Right lobe of liver (tissue), 6 donors: ENCODE data around the gene FOXRED2. TPM values are rescaled to one million over a fixed set of nuclear protein-coding genes. Genes with fewer than 3 reads are reported as not detected.
A peak's percentile ranks its signal among the peaks of the same experiment; 100 is the strongest.

Experiments
- ATAC-seq, 4 donors: fragments of 200-7000 bp; cut with Tn5 transposase; one replicate each; pipeline ENCODE4 v1.9.1; 2020; ENCODE audit warnings: mild to moderate bottlenecking in 4 of 4, moderate library complexity in 4 of 4
- DNase-seq, 3 donors: peaks; one replicate each; pipeline ENCODE4 v3.0.0-alpha.2; 2020
- H3K27ac ChIP-seq, 3 donors: fragments of 200-600 bp; one replicate each; pipeline ENCODE4 v1.8.0; 2022
- H3K27me3 ChIP-seq, 2 donors: fragments of 200-600 bp; one replicate each; pipeline ENCODE4 v1.8.0; 2022
- H3K36me3 ChIP-seq, 4 donors: fragments of 200-600 bp; sonication (generic) in 1 of 4; one replicate each; pipeline versions ENCODE4 v1.5.1 to v1.8.0; 2017 to 2022; ENCODE audit warnings: control low read depth in 1 of 4
- H3K4me1 ChIP-seq, 4 donors: fragments of 200-600 bp; sonication (generic) in 1 of 4; one replicate each; pipeline versions ENCODE4 v1.5.1 to v1.8.0; 2017 to 2022; ENCODE audit warnings: control low read depth in 1 of 4
- H3K4me3 ChIP-seq, 3 donors: fragments of 200-600 bp; one replicate each; pipeline ENCODE4 v1.8.0; 2022
- H3K9me3 ChIP-seq, 4 donors: fragments of 200-600 bp; sonication (generic) in 1 of 4; one replicate each; pipeline versions ENCODE4 v1.5.1 to v1.8.0; 2017 to 2022; ENCODE audit warnings: control low read depth in 1 of 4
- POLR2A ChIP-seq: fragments of 450-650 bp; IDR thresholded peaks from one replicate; pipeline ENCODE4 v1.6.1; 2017; ENCODE audit warnings: antibody characterized with exemption, mild to moderate bottlenecking
- WGBS: methylation state at CpG from one replicate; pipeline ENCODE4 v1.1.6; 2018; ENCODE audit warnings: low coverage, low lambda C conversion rate; ENCODE audit not compliant: insufficient coverage; ENCODE audit errors: missing lambda C conversion rate; 5-methylcytosine and 5-hydroxymethylcytosine counted together
- intact Hi-C, 2 donors: fragments of 100-400 bp; cut with DNase I; formaldehyde crosslinking; loops; one replicate each; pipeline versions ENCODE4 v1.11.2 to v1.14.1; 2022
- long read RNA-seq: library from polyadenylated mRNA; unstranded; transcript quantifications from one replicate; pipeline ENCODE4 v2.0.0, GENCODE V29; 2019
- total RNA-seq, 6 experiments: library from RNA; depleted of rRNA in 2 of 6; stranded (reverse); fragments of >200 nt in 2 of 6; fragmentation: NEBNext Ultra II Directional in 3 of 6; extraction: Animal tissue kit (Norgen Biotek cat#: 25700) in 3 of 6; gene quantifications; one replicate each; pipeline versions ENCODE4 v1.1.0 to v1.2.4, GENCODE V29; 2016 to 2023
- TF ChIP-seq, protein P1 (sequence below), 4 donors: fragments of 200-600 bp in 3 of 4; fragments of 450-650 bp in 1 of 4; IDR thresholded peaks; one replicate each; pipeline versions ENCODE4 v1.5.1 to v1.8.0; 2016 to 2022; ENCODE audit warnings: antibody characterized with exemption in 4 of 4, mild to moderate bottlenecking in 2 of 4
- donor health status: DM: no; HTN: yes; CAD: no.
- donor health status: DM: no; HTN: no; CAD: no.
- donor health status: DM: no; HTN: no; CAD: no.
- donor health status: DM: no; HTN: yes; CAD: no.
- donor health status: DM: no; HTN: yes; CAD: no.

The FOXRED2 gene
- total RNA-seq, result 10 to 100 TPM in 4 of 6 experiments, 1 to 10 TPM in 2; 9.6 to 14.0 (median 11.8) TPM
- long read RNA-seq, result 0 reads

DNA sequence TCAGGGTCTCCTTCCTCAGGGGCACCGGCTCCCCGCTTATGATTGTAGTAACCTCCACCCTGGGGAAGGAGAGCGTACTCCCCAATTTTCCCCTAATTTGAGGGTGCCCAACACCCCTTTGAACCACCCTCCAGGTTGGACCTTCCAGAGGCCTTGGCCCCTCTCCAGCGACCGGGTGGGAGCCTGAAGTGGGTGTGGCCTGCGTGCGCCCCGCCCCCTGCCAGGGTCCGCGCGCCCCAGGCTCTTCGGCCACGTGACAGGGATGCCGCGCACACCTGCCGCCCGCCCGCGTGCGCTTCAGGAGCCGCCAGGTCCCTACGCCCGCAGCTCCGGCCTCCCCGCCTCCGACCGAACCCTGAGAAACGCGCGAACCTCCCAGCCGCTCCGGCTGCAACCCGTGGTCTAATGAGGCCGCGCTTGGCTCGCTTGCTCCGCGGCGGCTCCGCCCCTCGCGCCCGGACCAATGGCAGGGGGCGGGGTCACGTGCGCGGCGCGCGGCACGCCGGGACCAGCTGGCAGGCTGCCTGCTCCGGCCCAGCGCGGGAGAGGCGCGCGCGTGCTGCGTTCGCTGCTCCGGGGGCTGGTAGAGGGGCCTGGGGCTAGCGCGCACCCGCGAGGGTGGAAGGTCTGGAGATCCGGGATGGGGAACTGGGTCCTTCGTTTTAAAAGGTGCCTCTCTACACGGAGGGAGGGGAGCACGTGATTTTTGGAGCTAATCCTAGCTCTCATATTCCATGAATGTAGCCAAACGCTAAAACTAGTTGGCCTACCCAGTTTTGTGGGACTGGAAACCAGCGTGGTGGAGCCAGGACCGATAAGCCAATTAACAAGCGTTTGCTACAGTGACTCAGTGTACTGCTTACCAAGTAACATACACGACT is at the start of gene FOXRED2:
Gene FOXRED2 (minus strand): TSS at position 404 of the 881 bp plus-strand sequence. CDS start 618 bp downstream, outside the sequence.
- 20% methylated on average over 12 of the region's 75 CpGs for WGBS
- peaks cover 0 to 16% (median 5%) of the 10 kb centered on the region in 4 donors for H3K36me3 ChIP-seq
- peak; percentile 80 to 91 (median 86) for ATAC-seq
- H3K4me1 ChIP-seq, result peaks cover 0 to 22% (median 4%) of the 10 kb centered on the region in 4 donors
- H3K27me3 ChIP-seq, result no peaks in the 10 kb centered on the region
- no peaks in the 10 kb centered on the region for H3K9me3 ChIP-seq
- peak; percentile 91 for TF ChIP-seq POLR2A
- TF ChIP-seq, protein P1, sequence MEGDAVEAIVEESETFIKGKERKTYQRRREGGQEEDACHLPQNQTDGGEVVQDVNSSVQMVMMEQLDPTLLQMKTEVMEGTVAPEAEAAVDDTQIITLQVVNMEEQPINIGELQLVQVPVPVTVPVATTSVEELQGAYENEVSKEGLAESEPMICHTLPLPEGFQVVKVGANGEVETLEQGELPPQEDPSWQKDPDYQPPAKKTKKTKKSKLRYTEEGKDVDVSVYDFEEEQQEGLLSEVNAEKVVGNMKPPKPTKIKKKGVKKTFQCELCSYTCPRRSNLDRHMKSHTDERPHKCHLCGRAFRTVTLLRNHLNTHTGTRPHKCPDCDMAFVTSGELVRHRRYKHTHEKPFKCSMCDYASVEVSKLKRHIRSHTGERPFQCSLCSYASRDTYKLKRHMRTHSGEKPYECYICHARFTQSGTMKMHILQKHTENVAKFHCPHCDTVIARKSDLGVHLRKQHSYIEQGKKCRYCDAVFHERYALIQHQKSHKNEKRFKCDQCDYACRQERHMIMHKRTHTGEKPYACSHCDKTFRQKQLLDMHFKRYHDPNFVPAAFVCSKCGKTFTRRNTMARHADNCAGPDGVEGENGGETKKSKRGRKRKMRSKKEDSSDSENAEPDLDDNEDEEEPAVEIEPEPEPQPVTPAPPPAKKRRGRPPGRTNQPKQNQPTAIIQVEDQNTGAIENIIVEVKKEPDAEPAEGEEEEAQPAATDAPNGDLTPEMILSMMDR (IDR thresholded peaks at IDR 0.05), result no peak
- peak within 1 kb of the TSS; percentile 45 to 60 (median 60) for H3K27ac ChIP-seq
- H3K4me3 ChIP-seq, result peak within 1 kb of the TSS; percentile 59 to 63 (median 60)
- DNase-seq, result peak; percentile 90 to 91 (median 90)
- intact Hi-C loops, result no loop called here

DNA sequence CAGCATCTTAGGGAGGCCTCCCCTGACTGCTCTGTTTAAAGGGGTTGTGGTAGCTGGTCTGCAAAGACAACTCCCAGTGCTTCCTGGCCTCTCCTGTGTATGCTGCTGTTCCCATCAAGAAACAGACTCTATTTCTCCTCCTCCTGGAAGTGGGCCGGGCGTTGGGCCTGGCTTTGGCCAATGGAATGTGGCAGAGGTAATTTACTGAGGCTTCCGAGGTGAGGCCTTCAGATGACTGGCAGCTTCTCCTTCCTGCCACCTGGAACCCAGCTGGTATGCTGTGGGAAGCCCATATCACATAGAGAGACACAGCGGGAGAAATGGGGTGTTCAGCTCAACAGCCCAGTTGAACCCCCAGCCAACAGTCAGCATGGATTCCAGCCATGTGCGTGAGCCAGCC is 47.3 kb upstream of the FOXRED2 start:
- Histone ChIP-seq H3K4me3 (no peak overlapping the region), H3K4me1 (no peaks in the 10 kb centered on the region), H3K27me3 (no peaks in the 10 kb centered on the region), H3K36me3 (no peaks in the 10 kb centered on the region), H3K27ac (no peak overlapping the region), H3K9me3 (no peaks in the 10 kb centered on the region)
- 29% methylated on average over 3 of the region's 5 CpGs for WGBS
- TF ChIP-seq, protein P1 (IDR thresholded peaks at IDR 0.05), result no peak
- no peak for TF ChIP-seq POLR2A
- DNase-seq (no peak), ATAC-seq (no peak)
- intact Hi-C loops, result no loop called here

DNA sequence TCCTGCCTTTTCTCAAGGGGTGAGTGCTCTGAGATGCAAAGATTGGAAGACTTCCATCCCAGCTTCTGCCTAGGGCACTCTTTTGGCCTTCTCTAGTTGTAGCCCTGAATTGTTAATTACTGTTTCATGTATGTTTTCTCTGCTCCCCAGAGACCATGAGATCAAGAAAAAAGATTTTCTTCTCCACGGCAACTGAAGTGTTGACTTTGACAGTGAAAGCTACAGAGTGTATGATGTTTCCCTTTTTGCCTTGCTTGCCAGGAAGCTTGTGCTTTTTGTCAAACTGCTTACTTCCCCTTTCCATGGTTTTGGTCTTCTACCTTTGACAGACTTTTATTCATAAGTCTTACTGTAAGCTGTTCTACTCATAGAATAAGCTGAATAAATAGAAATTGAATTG is 45.4 kb upstream of the FOXRED2 start:
- TF ChIP-seq POLR2A, result no peak
- TF ChIP-seq, protein P1 (IDR thresholded peaks at IDR 0.05), result no peak
- H3K27ac ChIP-seq, result no peak overlapping the region
- intact Hi-C loops, result no loop called here
- H3K9me3 ChIP-seq, result no peaks in the 10 kb centered on the region
- DNase-seq, result no peak
- peak in 2 of 4 donors; percentile 14 to 32 for ATAC-seq
- no peaks in the 10 kb centered on the region for H3K36me3 ChIP-seq
- no peaks in the 10 kb centered on the region for H3K4me1 ChIP-seq
- WGBS, result 6% methylated on average over 1 of the region's 1 CpG
- no peaks in the 10 kb centered on the region for H3K27me3 ChIP-seq
- no peak overlapping the region for H3K4me3 ChIP-seq

DNA sequence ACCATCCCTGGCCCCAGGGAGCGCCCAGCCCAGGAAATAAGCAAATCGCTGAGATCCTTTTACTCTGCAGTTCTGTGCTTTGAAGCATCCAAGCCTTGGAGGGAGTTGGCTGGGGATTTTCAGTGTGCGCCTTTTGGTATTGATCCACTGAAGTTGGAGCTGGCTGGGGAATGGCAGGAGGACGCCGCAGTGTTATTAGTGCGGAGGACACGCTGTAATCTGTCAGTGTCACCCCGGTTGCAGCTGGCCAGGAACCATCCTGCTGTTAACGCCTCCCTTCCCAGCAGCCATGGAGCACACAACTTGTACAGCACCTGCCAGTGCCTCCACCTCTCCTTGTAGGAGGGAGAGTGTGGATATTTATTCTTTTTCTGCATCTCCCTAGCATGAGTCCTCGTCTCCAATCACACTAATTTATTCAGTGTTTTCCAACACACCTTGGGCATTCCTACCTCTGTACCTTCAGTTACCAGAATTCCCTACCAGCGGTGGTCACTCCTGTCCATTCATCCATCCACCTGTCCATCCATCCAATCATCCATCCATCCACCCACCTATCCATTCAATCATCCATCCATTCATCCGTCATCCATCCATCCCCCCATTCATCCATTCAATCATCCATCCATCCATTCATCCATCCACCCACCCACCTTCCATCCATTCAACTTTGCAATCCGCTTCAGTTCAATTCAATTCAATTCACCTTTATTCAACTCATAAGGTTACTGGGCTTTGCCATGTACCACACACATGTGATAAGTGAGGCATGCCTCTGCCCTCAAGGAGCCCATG is 44.1 kb upstream of the FOXRED2 start:
- Histone ChIP-seq H3K27ac (no peak overlapping the region), H3K36me3 (no peaks in the 10 kb centered on the region), H3K27me3 (no peaks in the 10 kb centered on the region), H3K4me1 (no peaks in the 10 kb centered on the region), H3K4me3 (no peak overlapping the region), H3K9me3 (no peaks in the 10 kb centered on the region)
- WGBS, result 62% methylated on average over 4 of the region's 13 CpGs
- DNase-seq, result no peak
- TF ChIP-seq, protein P1 (IDR thresholded peaks at IDR 0.05), result no peak
- no peak for TF ChIP-seq POLR2A
- ATAC-seq, result no peak
- intact Hi-C loops, result no loop called here
